ENCODE data around the gene CHEK1.

The CHEK1 gene

GRCh38 chr11:125603207-125603606 lies 21.8 kb upstream of the CHEK1 start:
- FAIRE-seq (no peak), DNase-seq (ENCODE audit: insufficient read length, low spot score) (no peak)
- no peak for TF ChIP-seq CTCF (IDR thresholded peaks at IDR 0.05; ENCODE audit: insufficient read depth, missing control alignments)

- FAIRE-seq = no peak
- TF ChIP-seq CTCF (IDR thresholded peaks at IDR 0.05; ENCODE audit: insufficient read depth, missing control alignments) = no peak
- DNase-seq (ENCODE audit: insufficient read length, low spot score) = no peak
Observed at GRCh38 chr11:125605417-125605816, 19.5 kb upstream of the CHEK1 start.

- TF ChIP-seq CTCF (IDR thresholded peaks at IDR 0.05; ENCODE audit: insufficient read depth, missing control alignments) = no peak
- no peak for FAIRE-seq
- no peak for DNase-seq (ENCODE audit: insufficient read length, low spot score)
Observed at GRCh38 chr11:125609545-125609944, 15.4 kb upstream of the CHEK1 start.

- no peak for DNase-seq (ENCODE audit: insufficient read length, low spot score)
- no peak for TF ChIP-seq CTCF (IDR thresholded peaks at IDR 0.05; ENCODE audit: insufficient read depth, missing control alignments)
- no peak for FAIRE-seq
Observed at GRCh38 chr11:125618383-125618782, 6.6 kb upstream of the CHEK1 start.

- DNase-seq (ENCODE audit: insufficient read length, low spot score) (no peak), FAIRE-seq (no peak)
- TF ChIP-seq CTCF (IDR thresholded peaks at IDR 0.05; ENCODE audit: insufficient read depth, missing control alignments) = no peak
Observed at GRCh38 chr11:125621995-125622394, 3.0 kb upstream of the CHEK1 start.

GRCh38 chr11:125623064-125623463 lies 1.9 kb upstream of the CHEK1 start:
- FAIRE-seq = no peak
- no peak for DNase-seq (ENCODE audit: insufficient read length, low spot score)
- TF ChIP-seq CTCF (IDR thresholded peaks at IDR 0.05; ENCODE audit: insufficient read depth, missing control alignments) = no peak

- no peak for TF ChIP-seq CTCF (IDR thresholded peaks at IDR 0.05; ENCODE audit: insufficient read depth, missing control alignments)
- no peak for FAIRE-seq
- no peak for DNase-seq (ENCODE audit: insufficient read length, low spot score)
Observed at GRCh38 chr11:125625225-125625629, 264 bp downstream of the CHEK1 start.
